B cell (primary cell): ENCODE measurements around the gene MAG. TPM values are rescaled to one million over a fixed set of nuclear protein-coding genes. Genes with fewer than 3 reads are reported as not detected.

Experiments
- ATAC-seq: fragments of 200-7000 bp; cut with Tn5 transposase; one replicate; pipeline ENCODE4 v1.10.0; 2021; ENCODE audit warnings: low read depth, mild to moderate bottlenecking, moderate number of reproducible peaks, moderate library complexity
- CTCF ChIA-PET: fragments of 350-600 bp; sonication (Branson Sonifier 250); formaldehyde crosslinking; loops from one replicate; lab custom pipeline; 2021; ENCODE audit warnings: antibody characterized with exemption, inconsistent platforms; lab: Charles Lee
- POLR2A ChIA-PET: fragments of 350-600 bp; sonication (Branson Sonifier 250); formaldehyde crosslinking; loops from one replicate; lab custom pipeline; 2021; ENCODE audit warnings: antibody characterized with exemption; lab: Charles Lee
- DNase-seq: peaks from one replicate; pipeline ENCODE4 v3.0.0; 2013
- H2AFZ ChIP-seq: 2 replicates; pipeline ENCODE4 v1.6.1; 2012; ENCODE audit warnings: mild to moderate bottlenecking, low read depth, low read length; ENCODE audit not compliant: insufficient read depth, poor library complexity, severe bottlenecking
- H3K27ac ChIP-seq, 2 donors: 1 replicate in 1 of 2; 2 replicates in 1 of 2; pipeline ENCODE4 v1.5.1; 2012 to 2013; ENCODE audit warnings: low read length in 2 of 2, mild to moderate bottlenecking in 2 of 2, moderate library complexity in 1 of 2
- H3K27me3 ChIP-seq, 4 experiments: fragments of 200-600 bp in 1 of 4; sonication (generic) in 1 of 4; replicated peaks in 1 of 4; 1 replicate in 2 of 4; 2 replicates in 2 of 4; pipeline versions ENCODE4 v1.6.1 to v1.7.0; 2013 to 2016; ENCODE audit warnings: low read length in 3 of 4, mild to moderate bottlenecking in 2 of 4, mixed read lengths in 1 of 4, moderate library complexity in 1 of 4; ENCODE audit not compliant: insufficient read depth in 4 of 4, control insufficient read depth in 3 of 4; ENCODE audit errors: control extremely low read depth in 1 of 4
- H3K36me3 ChIP-seq, 2 experiments: replicated peaks in 1 of 2; 1 replicate in 1 of 2; 2 replicates in 1 of 2; pipeline versions ENCODE4 v1.6.1 to v1.7.1; 2013; ENCODE audit warnings: low read length in 1 of 2; ENCODE audit not compliant: insufficient read depth in 2 of 2, control insufficient read depth in 1 of 2; ENCODE audit errors: control extremely low read depth in 1 of 2, extremely low read depth in 1 of 2
- H3K4me1 ChIP-seq, 2 donors: fragments of 200-600 bp in 1 of 2; sonication (generic) in 1 of 2; 1 replicate in 1 of 2; 2 replicates in 1 of 2; pipeline versions ENCODE4 v1.5.1 to v1.6.1; 2013 to 2017; ENCODE audit warnings: low read length in 2 of 2; ENCODE audit not compliant: control insufficient read depth in 2 of 2, insufficient read depth in 2 of 2
- H3K4me2 ChIP-seq: replicated peaks from 2 replicates; pipeline ENCODE3; 2012; ENCODE audit warnings: mild to moderate bottlenecking, low read depth, low read length; ENCODE audit not compliant: poor library complexity, severe bottlenecking
- H3K4me3 ChIP-seq, 5 experiments: fragments of 200-600 bp in 1 of 5; sonication (generic) in 1 of 5; 1 replicate in 3 of 5; 2 replicates in 2 of 5; pipeline versions ENCODE4 v1.5.1 to v1.7.0; 2011 to 2016; ENCODE audit warnings: low read length in 4 of 5, mild to moderate bottlenecking in 4 of 5, low read depth in 2 of 5, control low read depth in 1 of 5, moderate library complexity in 1 of 5; ENCODE audit not compliant: insufficient read depth in 1 of 5; ENCODE audit errors: control extremely low read depth in 1 of 5, extremely low read depth in 1 of 5
- H3K79me2 ChIP-seq: fragments of 200-600 bp; sonication (generic); one replicate; pipeline ENCODE4 v1.6.0; 2016; ENCODE audit warnings: low read length; ENCODE audit not compliant: control insufficient read depth, insufficient read depth
- H3K9ac ChIP-seq: fragments of 200-600 bp; sonication (generic); 2 replicates; pipeline ENCODE4 v1.6.1; 2017; ENCODE audit warnings: mild to moderate bottlenecking, low read length, moderate library complexity
- H3K9me3 ChIP-seq, 3 donors: one replicate each; pipeline versions ENCODE4 v1.6.1 to v1.7.1; 2013; ENCODE audit warnings: low read length in 2 of 3; ENCODE audit not compliant: control insufficient read depth in 2 of 3, insufficient read depth in 1 of 3; ENCODE audit errors: control extremely low read depth in 1 of 3
- H4K20me1 ChIP-seq: 2 replicates; pipeline ENCODE4 v1.6.0; 2012; ENCODE audit warnings: mild to moderate bottlenecking, low read length; ENCODE audit not compliant: insufficient read depth, control insufficient read depth, poor library complexity, severe bottlenecking
- H3K27ac Mint-ChIP-seq: one replicate; pipeline ENCODE4 v1.8.0; 2021; ENCODE audit warnings: mixed read lengths
- H3K27me3 Mint-ChIP-seq: one replicate; pipeline ENCODE4 v1.8.0; 2021; ENCODE audit warnings: mixed read lengths
- H3K4me1 Mint-ChIP-seq: one replicate; pipeline ENCODE4 v1.8.0; 2021; ENCODE audit warnings: mixed read lengths
- H3K4me3 Mint-ChIP-seq: one replicate; pipeline ENCODE4 v1.8.0; 2021; ENCODE audit warnings: mixed read lengths
- H3K9me3 Mint-ChIP-seq: one replicate; pipeline ENCODE4 v1.8.0; 2022; ENCODE audit warnings: mixed read lengths; ENCODE audit not compliant: insufficient read depth
- CTCF ChIP-seq: fragments of 200-600 bp; IDR thresholded peaks from one replicate; pipeline ENCODE4 v1.8.0; 2022; ENCODE audit warnings: antibody characterized with exemption, mild to moderate bottlenecking
- EZH2 ChIP-seq: IDR thresholded peaks from 2 replicates; pipeline ENCODE4 v1.6.1; 2012; ENCODE audit warnings: borderline replicate concordance, low read depth, mild to moderate bottlenecking, moderate library complexity, low read length; ENCODE audit not compliant: insufficient read depth, poor library complexity, severe bottlenecking
- WGBS: methylation state at CpG from one replicate; pipeline ENCODE4 v1.1.5; 2013; ENCODE audit warnings: missing lambda C conversion rate; ENCODE audit not compliant: insufficient coverage; 5-methylcytosine and 5-hydroxymethylcytosine counted together
- intact Hi-C: fragments of 100-400 bp; cut with micrococcal nuclease; formaldehyde crosslinking; loops from one replicate; pipeline ENCODE4 v1.10.0; 2022
- polyA plus RNA-seq: library from polyadenylated mRNA; depleted of rRNA; stranded (reverse); fragments of >200 nt; gene quantifications from 2 replicates; pipeline ENCODE4 v1.2.3, GENCODE V29; 2012
- total RNA-seq, 2 donors: library from RNA; stranded (reverse); fragments of 120-200 nt in 1 of 2; gene quantifications; 1 replicate in 1 of 2; 2 replicates in 1 of 2; pipeline versions ENCODE4 v1.2.3 to v1.2.4, GENCODE V29; 2013 to 2022

The MAG gene
- total and polyA plus RNA-seq, 2 donors (not counting 1 experiment from before 2014, with no cell fraction given), result 0.12 to 0.58 TPM

- WGBS, result 41% methylated on average over 20 of the region's 25 CpGs
- peak overlapping the region; percentile 58 for H3K4me2 ChIP-seq
- H3K9me3 Mint-ChIP-seq, result no peaks in the 10 kb centered on the region
- intact Hi-C loops, result loop anchor here (5.0 kb wide), 1 partner anchor 37 kb away; no protein-coding TSS in a partner anchor
- H3K9ac ChIP-seq, result peak overlapping the region; percentile 17
- CTCF ChIA-PET, result interaction anchor here (0.6 to 1.4 kb wide), 7 partner anchors 52 to 253 kb away, joined by 3 to 4 read pairs (median 3); partner anchors contain the start of gene FFAR1
- no peak for ATAC-seq
- no peaks in the 10 kb centered on the region for H4K20me1 ChIP-seq
- H3K4me1 Mint-ChIP-seq, result peaks cover 26% of the 10 kb centered on the region
- POLR2A ChIA-PET, result interaction anchor here (0.6 to 1.5 kb wide), 4 partner anchors 16 to 54 kb away, joined by 3 to 7 read pairs (median 4); no protein-coding TSS in a partner anchor
- H3K27ac ChIP-seq, result peak overlapping the region in 1 of 2 donors; percentile 57
- no peaks in the 10 kb centered on the region for H3K27me3 ChIP-seq
- peak overlapping the region; percentile 74 for H3K27ac Mint-ChIP-seq
- peaks cover 0 to 7% (median 0%) of the 10 kb centered on the region in 3 donors for H3K9me3 ChIP-seq
- no peaks in the 10 kb centered on the region for H3K36me3 ChIP-seq
- peaks cover 20% of the 10 kb centered on the region for H3K79me2 ChIP-seq
- H3K4me1 ChIP-seq, result peaks cover 27 to 52% of the 10 kb centered on the region in 2 donors
- H3K27me3 Mint-ChIP-seq, result no peaks in the 10 kb centered on the region
- no peak for DNase-seq
- TF ChIP-seq CTCF (no peak), EZH2 (no peak)
- H3K4me3 Mint-ChIP-seq, result peak overlapping the region; percentile 66
- peak overlapping the region in 1 of 5 experiments; percentile 23 for H3K4me3 ChIP-seq
- peak overlapping the region; percentile 67 for H2AFZ ChIP-seq
These were observed 3.2 kb downstream of the MAG start for GRCh38 chr19:35294859-35295791.
